GM21737 (cell line): Measurements from ENCODE around the gene CHST8.
"Not testable (repeated sequence)": the region's sequence is repeated elsewhere in the genome, so short reads cannot be mapped to it uniquely, and the experiment has no call there.

Source experiments
- ATAC-seq: cut with Tn5 transposase; IDR thresholded peaks from one replicate; pipeline ENCODE4 v1.9.1; 2021; ENCODE audit warnings: mild to moderate bottlenecking, moderate library complexity; ENCODE audit not compliant: unreplicated experiment

Gene CHST8

DNA sequence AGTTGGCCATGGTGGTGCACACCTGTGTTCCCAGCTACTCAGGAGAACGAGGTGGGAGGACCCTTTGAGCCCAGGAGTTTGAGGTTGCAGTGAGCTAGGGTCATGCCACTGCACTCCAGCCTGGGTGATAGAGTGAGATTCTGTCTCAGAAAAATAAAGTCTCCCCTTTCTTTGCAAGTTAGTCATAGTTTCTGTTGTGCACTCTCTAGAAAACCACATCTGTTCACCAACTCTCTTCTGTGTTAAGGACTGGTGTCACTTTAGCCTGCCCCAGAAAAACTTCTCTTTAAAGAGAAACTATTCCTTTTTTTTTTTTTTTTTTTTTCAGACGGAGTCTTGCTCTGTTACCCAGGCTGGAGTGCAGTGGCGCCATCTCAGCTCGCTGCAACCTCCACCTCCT is 4.9 kb upstream of the CHST8 start:
- no peak for ATAC-seq

DNA sequence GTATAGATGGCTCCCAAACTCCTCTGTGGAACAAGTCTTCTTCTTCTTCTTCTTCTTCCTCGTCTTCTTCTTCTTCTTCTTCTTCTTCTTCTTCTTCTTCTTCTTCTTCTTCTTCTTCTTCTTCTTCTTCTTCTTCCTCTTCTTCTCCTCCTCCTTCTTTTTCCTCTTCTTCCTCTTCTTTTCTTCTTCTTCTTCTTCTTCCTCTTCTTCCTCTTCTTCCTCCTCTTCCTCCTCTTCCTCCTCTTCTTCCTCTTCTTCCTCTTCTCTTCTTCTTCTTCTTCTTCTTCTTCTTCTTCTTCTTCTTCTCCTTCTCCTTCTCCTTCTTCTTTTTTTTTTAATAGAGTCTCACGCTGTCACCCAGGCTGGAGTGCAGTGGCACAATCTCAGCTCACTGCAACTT is 3.4 kb upstream of the CHST8 start:
- not testable (repeated sequence) for ATAC-seq

DNA sequence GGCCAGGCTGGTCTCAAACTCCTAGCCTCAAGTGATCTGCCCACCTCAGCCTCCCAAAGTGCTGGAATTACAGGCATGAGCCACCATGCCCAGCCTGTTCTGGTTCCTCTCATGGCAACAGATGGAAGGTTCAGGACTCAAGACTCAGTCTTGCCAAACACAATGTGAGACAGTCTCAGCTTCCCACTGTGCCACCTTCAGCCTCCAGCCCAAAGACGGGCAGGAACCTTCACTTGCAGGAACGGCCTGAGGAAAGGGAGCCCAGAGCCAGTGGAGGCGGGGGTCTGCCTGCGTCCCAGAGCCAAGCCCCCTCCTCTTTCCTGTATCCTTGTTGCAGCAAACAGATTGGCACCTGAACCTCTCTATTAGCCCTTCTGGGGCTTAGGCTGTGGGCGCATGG is 2.9 kb upstream of the CHST8 start:
- no peak for ATAC-seq

DNA sequence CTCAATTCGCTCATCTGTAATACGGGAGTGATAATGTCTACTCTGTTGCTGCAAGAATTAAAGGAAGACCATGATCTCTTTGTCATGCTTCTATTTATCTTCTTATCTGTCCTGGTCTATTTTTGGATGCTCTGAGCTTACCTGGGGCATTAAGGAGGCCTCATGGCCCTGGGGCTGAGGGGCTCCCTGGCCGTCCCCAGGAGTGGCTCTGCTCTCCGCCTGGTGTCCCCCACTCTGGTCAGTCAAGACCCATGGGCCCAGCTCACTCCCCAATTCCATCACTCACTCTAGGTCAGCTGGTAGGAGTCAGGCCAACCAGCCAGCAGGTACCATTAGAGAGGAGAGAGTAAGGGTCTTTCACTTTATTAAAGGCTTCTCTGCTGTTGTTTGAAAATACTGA is 1.1 kb upstream of the CHST8 start:
- ATAC-seq = no peak

DNA sequence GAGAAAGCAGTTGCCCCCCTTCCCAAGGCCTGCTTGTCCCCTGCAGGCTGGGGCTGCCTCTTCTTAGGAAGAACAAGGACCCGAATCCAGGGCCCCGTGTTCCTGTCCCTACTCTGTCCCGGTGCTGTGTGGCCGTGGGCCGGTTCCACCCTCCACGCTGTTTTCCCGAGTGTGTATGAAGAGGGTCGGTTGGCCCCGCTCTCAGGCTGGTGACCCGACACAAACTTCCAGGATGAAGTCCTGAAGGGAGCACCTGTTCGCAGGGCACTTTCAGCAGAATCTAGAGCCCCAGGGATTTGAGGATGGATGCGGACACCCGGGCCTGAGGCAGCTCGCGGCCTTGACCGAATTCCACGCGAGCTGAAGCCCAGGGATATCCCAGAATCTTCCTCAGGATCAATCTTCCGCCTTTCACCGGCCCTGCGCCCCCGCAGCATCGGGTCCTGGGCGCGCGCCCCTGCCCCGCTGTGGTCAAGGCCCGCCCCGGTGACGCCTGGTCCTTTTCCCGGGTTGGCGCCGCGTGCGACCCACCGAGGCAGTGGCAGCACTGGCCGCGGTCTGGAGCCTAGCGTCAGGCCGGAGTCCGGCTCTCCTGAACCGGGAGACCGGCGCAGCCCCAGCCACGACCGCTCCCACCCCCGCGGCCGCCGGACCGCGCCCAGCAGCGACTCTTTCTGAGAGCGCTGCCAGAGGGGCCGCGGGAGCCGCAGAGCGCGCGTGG is 528 bp upstream of the CHST8 start:
- ATAC-seq = no peak

DNA sequence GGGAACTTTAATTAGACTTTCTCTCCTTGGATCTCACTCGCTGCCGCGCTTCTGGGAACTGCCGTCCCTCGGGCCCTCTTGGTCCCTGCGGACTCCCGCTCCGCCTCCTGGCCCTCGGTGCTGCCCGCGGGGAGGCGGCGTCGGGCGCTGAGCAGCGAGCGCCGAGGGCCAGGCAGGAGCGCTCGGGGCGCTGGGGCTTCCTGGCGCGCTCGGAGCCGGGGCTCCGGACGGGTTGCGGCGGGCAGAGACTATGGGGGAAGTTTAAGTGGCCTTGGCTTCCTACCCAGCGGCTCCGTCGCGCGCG is 704 bp downstream of the CHST8 start:
- no peak for ATAC-seq

DNA sequence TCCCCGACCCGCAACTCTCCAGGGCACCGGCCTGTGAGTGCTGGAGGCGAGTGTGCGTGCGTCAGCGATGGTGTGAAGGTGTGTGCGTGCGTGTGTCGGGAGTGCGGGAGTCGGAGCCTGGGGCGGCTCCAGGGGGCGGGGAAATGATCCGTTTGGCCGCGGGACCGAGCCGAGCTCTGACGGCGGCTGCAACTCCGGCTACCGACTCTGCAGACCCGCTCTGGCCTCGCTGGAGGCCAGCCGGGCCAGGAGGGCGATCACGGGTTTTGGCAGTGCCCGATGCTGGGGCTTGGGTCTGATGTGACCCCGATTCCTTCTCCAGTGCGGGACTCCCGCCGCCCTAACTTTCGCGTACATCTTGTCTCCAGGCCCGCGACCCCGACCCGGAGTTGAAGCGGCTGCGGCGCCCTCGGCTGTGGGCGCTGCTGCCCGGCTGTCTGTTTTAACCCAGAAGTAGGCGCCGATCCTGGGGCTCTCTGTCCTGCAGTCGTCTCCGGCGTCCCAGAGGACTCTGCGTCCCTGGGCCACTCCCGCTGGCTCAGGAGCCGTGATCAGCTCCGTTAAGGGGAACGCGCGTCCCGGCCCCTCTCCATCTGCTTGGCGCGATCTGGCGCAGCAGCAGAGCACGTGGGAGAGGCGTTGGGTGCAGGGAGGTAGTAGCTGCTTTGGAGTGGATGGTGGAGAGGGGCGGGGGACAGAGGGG is 1.2 kb downstream of the CHST8 start:
- ATAC-seq = no peak

DNA sequence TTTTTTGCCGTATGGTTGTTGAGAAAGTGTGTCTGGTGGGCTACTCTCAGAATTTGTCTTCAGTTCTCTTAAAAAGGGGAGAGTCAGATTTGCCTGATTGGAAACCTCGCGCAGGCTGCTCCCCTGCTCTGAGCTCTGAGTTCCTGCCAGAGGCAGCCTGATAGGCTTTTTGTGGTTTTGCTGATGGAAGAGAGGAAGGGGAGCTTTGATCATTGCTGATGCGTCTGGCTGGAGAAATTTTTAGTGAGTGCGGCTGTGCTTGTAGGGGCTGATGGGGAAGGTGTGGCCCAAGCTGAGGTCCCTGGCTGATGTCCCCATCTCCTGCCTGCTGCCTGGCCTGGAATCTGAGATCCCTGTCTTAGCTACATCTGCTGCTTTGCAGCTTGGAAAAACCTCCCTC is 2.8 kb downstream of the CHST8 start:
- no peak for ATAC-seq

DNA sequence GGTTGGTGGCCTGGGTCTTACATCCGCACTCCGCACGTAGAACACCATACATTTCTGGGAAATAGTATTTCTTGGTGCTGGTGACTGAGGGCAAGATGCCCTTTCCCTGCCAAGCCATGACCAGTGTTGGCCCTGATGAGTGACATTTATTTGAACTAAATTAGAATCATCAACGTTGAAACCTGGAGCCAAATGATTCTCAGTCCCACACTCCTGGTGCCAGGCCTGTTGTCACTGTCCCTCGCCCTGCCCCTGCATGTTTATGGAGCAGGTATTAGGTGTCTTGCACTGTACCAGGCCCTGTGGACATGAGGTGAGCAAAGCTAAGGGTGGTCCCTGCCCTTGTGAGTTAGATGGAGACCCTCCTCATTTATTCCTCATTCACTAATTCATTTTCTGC is 5.8 kb downstream of the CHST8 start:
- no peak for ATAC-seq

DNA sequence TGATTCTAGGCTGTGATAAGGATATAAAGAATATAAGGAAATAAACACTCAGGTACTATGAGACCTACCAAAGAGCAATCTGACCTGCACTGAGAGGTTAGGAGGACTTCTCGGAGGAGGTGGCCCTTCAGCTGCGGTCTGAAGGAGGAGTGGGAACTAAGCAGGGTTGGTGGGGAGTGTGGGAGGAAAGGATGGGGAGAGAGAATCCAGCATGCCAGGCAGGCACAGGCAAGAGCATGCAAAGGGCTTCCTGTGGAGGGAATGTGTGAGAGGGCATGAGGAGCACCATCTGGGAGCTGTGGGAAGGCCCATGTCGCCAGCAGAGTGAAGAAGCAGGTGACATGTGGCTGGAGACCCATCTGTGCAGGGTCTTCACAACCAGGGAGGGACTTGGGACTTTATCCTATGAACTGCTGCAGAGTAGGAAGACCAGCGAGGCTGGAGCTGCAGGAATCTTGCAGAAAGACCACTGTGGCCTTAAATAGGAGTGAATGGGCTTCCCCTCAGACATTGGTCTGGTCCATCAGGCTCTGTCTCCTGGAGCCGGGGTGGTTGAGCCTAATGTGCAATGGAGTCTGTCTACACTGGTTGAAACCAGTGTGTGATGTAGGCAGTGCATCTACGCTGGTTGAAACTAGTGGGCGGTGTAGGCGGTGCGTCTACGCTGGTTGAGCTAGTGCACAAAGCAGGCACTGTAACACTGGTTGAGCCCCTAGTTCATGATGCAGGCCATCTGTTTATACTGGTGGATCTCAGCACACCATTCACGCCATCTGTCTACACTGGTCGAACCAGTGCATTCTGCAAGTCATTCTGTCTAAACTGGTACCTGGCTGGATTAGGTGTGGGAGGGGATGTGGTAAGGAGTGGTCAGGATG is 6.4 kb downstream of the CHST8 start:
- ATAC-seq = no peak

DNA sequence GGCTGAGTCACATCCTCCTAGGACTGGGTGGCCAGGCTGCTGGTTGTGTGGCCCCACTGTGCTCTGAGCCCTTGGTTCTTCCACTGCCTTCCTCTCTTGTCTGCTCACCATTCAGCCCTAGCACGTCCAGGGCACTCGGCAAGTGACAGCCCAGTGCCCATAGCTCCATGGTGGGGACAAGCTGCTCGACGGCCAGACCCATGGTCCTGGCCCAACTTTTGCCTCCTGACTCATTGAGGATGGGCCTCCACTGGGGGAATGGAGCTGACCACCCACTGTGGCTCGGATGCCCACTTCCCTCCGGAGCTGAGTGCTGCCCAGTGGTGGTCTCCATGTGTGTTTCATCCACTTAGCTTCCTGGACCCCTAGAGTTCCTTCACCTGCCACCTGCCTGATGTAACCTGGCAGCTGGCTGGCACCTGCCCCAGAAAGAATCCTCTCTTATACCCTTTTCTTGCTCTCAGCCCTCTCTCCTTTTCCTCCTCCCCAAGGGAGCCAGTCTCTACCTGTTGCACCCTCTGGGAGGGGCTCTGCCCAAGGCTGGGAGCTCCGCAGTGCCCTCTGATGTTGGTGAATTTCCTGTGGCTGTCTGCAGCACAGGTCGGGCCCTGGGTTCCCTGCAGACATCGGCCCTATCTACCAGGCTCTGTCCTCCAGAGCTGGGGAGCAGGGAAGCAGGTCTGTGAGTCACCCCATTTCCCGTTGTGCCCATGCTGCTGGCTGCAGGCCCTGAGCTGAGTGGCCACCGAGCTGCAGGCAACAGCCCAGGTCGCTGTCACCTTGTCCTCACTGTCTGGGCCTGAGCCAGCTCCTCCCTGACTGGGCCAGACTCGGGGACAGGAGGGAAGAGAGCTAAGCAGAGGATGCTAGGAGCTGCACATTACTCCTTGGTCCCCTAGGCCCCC is 7.4 kb downstream of the CHST8 start:
- ATAC-seq = no peak

DNA sequence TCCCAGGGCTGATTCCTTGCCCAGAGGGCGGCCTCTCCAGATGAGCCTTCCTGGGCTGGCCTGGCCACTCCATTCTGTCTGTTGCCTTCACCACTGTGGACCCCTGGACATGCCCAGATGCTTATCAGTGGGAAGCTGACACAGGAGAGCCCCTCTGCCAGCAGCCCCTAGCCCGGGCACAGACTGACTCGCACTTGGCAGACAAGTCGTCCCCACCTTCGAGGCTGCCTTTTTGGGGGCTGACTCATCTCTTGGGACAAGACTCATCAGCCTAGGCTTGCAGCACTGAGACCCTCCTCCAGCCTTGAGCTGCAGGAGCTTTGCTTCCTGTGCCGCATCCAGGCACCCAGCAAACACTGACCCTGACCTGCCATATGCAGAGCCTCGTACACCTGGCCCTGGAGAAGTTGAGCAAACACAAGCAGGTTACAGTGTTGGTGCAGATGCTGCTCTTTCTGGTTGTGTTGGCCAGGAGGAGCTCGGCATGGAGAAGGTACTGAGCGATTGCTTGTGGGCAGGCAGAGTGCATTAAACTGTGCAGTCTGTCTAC is 8.1 kb downstream of the CHST8 start:
- ATAC-seq = no peak

DNA sequence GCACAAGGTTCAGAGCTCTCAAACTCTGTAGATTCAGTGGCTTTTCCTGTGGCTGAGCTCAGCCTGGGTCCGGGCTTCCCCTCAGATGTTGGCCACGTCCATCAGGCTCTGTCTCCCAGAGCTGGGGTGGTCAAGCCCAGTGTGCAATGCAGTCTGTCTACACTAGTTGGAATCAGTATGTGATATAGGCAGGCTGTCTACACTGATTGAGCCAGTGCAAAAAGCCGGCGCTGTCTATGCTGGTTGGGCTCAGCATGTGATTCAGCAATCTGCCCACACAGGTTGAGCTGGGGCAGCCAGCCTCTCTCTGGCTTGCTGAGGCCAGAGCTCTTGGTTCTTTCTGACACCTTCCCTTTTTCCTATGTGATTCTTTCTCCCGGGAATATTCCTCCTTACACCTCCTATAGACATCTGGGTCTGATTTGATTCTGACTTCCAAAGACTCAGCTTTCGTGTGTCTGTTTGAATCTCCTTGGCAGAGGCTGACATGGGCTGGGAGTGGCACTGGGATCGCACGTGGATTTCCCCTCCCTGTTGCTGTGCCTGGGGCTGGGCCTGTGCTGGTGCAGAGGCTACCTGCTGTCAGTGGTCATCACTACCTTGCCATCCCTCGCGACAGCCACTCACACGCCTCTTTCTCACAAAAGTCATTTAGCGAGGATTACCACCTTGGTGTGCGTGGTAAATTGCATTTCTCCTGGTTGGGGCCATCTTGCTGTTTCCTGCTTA is 9.3 kb downstream of the CHST8 start:
- no peak for ATAC-seq

DNA sequence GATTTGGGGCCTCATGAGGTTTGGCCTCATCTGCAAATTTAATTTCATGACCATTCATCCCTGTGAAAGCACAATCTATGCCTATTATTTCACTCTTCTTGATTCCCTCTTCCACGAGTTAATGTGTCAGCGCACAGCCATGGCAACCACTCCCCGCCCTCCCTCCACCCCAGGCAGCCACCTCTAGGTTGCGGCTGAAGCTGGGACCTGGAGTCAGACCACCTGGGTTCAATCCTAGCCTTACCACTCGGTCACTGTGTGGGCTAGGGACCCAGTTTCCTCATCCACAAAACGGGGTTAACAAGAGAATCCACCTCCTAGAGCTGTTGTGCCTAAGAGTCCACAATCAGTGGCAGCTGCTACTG is 9.8 kb downstream of the CHST8 start:
- ATAC-seq = no peak

DNA sequence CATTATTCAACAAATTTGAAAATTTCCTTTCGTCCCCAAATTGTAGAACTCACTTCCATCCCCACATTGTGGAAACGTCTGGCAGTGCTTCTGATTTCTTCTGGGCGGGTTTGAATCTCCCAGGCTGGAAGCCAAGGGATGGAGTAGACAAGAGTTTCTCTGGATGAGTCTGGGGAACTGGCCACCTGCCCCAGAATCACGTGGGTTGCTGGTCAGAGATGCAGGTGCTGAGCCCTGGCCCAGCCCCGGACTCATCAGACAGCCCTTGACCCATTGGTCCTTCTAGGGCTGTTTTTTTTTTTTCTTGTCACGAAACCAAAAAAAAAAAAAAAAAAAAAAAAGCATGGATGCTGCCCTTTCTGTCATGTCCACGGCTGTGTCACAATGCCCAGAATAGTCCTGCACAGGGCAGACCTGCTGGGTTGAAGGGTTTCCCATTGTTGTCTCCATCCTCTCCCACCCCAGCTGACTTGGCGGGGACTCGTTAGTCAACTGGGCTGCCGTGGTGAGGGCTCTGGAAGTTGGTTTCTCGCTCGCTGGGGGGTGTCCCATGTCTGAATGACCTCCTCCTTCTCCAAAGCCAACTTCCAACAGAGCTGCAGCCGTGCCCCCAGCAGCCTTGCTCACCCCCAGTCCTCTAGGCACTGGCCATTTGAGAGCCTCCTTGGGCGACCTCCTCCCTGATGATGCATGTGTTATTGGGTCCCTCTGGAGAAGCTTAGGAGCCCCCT is 12.8 kb downstream of the CHST8 start:
- no peak for ATAC-seq

DNA sequence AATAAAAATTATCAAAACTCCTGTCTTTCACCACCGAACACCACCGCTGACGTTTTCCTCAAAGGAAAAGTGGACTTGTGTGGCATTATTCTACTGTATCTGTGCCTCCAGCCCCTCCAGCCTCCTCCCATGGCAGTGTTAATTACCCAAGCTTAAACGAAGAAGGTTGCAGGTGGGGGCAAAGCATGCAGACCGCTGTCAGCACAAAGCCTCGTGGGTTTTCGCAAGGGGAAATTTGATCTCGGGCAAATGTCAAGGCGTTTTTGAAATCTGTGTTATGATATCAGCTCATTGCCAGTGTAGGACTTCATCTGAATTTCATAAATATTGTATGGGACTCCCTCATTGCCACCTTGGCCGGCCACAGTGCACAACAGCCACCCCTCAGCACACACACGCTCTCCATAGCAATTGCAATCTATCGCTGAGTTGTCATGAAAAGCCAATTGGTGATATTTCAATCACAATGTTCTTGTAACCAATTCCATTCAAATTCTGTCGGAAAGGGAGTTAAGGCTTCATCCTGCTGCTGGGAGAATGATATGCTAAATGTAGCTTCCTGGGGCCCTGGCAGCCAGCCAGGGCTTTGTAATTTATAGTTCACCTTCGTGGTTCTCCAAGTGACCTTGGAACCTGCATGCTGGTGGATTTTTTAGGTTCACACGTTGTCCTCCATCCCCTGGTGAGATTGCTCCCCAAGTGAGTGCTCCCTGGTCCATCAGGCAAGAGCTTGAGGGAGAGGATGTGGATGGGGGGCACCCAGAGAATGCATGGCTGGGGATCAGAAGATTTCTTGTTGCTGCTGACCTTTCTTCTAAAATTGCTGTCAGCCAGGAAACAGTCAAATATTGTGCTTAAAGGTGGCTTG is 16.6 kb downstream of the CHST8 start:
- ATAC-seq = no peak

DNA sequence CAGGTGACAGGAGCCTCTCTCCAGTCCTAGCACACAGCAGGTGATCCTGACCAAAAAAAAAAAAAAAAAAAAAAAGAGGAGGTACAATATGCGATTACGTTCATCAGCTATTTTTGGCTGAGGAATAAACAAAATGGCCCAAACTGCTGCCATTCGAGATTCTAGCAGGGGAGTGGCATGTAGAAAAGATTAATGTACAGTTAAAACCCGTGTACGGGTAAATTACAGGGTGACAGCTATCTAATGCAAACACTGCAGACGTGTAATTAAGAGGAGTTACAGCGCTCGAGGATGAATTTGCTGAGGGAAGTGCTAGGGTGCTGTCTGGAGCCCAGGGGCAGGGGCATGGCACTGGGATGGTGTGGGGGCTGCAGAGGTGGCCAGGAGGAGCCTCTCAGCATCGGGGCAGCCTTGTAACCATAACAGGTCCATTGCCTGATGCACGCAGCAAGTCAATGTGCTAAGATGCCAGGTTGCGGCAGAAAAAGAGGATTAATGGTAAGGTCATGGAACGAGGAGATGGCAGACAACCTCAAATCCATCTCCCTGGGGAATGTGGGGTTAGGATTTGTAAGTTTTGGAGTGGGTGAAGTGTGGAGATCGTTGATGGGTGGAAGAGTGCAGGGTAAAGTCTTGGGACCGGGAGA is 17.4 kb downstream of the CHST8 start:
- no peak for ATAC-seq

DNA sequence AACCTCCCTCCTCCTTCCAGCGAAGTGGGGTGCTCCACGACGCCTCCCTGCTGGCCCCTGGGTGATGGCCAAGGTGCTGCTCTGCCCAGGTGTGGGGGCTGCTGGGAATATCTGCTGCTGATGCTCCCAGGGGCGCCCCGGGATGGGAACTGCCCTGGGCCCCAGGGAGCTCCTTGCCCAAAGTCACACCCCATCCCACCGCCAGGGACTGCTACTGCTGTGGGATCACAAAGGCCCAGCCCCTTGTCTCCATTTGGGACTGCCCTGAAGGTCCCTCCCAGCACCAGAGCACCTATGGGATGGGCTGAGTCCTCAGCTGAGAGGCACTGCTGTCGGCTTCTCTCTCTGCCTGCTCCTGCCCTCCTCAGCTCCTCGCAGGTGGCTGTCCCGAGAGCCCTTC is 19.0 kb downstream of the CHST8 start:
- no peak for ATAC-seq
